Activated CD4-positive, alpha-beta T cell treated with anti-CD3 and anti-CD28 coated beads, Interleukin-2, amount 50 U/mL, for 48 hours (primary cell): ENCODE measurements around the gene ZNF112.

Experiments used
- DNase-seq, 2 experiments: peaks; one replicate each; pipeline ENCODE4 v3.0.0-alpha.2; 2020

The ZNF112 gene

DNA sequence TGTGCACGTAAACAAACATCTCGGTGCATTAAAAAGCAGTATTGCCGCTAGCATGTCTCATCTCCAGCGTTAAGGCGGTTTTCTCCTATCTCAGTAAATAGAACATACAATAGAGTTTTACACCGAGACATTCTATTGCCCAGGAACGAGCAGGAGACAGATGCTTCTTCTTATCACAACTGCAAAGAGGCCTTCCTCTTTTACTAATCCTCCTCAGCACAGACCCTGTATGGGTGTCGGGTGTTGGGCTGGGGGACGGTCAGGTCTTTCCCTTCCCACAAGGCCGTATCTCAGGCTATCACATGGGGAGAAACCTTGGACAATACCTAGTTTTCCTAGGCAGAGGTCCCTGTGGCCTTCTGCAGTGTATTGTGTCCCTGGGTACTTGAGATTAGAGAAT, 75.6 kb downstream of the ZNF112 start:
- DNase-seq: no peak

DNA sequence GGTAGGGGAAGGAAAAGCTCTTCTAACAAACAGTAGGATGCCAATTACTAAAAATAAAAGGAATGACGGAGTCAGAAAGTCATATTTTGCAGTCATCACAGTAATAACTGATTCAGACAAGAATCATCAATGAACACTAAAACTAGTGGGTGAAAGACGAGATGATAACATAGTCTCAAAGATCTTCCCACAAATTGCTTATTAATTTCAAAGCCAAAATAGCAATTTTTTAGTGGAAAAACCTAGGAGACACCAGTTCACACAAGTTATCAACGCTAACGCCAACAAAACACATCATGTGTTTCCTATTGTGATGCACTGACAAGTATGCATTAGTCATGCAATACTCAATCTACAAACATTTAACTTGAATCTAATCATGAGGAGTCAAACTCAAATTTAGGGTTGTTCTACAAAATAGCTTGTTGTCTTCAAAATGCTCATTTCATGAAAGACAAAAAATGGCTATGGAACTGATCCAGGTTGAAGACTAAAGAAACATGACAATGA, 78.2 kb downstream of the ZNF112 start:
- DNase-seq: no peak

DNA sequence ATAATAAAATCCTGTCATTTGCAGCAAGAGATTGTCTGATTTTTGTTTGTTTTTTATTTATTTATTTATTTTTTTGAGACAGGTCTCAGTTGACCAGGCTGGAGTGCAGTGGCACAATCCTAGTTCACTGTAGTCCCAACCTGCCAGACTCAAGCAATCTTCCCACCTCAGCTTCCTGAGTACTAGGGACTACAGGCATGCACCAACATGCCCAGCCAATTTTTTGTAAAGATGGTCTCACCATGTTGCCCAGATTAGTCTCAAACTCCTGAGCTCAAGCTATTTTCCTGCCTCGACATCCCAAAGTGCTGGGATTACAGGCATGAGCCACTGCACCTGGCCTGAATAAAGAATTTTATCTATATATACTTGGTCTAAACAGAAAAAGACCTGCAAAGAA, 79.1 kb downstream of the ZNF112 start:
- no peak for DNase-seq
